Erythroblast (primary cell): Measurements from ENCODE around the gene TSPAN3.

ENCODE experiments used
- GATA1 ChIP-seq: IDR thresholded peaks from 2 replicates; pipeline ENCODE4 v1.6.1; 2011; ENCODE audit warnings: low read depth, mild to moderate bottlenecking, control low read depth, low read length, moderate library complexity
- POLR2A ChIP-seq: IDR thresholded peaks from 2 replicates; pipeline ENCODE4 v1.6.1; 2011; ENCODE audit warnings: mild to moderate bottlenecking, low read length

GRCh38 chr15:77075528-77075927, 4.6 kb upstream of the TSPAN3 start:
- TF ChIP-seq POLR2A (no peak), GATA1 (no peak)
